Central memory CD8-positive, alpha-beta T cell (primary cell): ENCODE results near the gene ZFHX3.

ENCODE experiments used
- ATAC-seq: fragments of 150-1000 bp; cut with Tn5 transposase; replicated peaks from 2 replicates; pipeline ENCODE4 v1.10.0; 2022; ENCODE audit warnings: mild to moderate bottlenecking, moderate FRiP score, moderate number of reproducible peaks; ENCODE audit not compliant: poor library complexity, severe bottlenecking; ENCODE audit errors: extremely low read depth
- DNase-seq, 2 donors: peaks; one replicate each; pipeline ENCODE4 v3.0.0; 2021; ENCODE audit warnings: low spot score in 2 of 2
- H3K27ac Mint-ChIP-seq: one replicate; pipeline ENCODE4 v1.8.0; 2022; ENCODE audit warnings: low read depth, mild to moderate bottlenecking, moderate library complexity, mixed read lengths
- H3K27me3 Mint-ChIP-seq: one replicate; pipeline ENCODE4 v1.8.0; 2022; ENCODE audit warnings: mixed read lengths
- H3K36me3 Mint-ChIP-seq: one replicate; pipeline ENCODE4 v1.8.0; 2022; ENCODE audit warnings: mild to moderate bottlenecking, moderate library complexity, mixed read lengths; ENCODE audit not compliant: insufficient read depth
- H3K4me1 Mint-ChIP-seq: one replicate; pipeline ENCODE4 v1.8.0; 2022; ENCODE audit warnings: mixed read lengths
- H3K4me3 Mint-ChIP-seq: one replicate; pipeline ENCODE4 v1.8.0; 2022; ENCODE audit warnings: mild to moderate bottlenecking, moderate library complexity, mixed read lengths
- H3K9me3 Mint-ChIP-seq: one replicate; pipeline ENCODE4 v1.8.0; 2022; ENCODE audit warnings: mixed read lengths

The ZFHX3 gene, protein sequence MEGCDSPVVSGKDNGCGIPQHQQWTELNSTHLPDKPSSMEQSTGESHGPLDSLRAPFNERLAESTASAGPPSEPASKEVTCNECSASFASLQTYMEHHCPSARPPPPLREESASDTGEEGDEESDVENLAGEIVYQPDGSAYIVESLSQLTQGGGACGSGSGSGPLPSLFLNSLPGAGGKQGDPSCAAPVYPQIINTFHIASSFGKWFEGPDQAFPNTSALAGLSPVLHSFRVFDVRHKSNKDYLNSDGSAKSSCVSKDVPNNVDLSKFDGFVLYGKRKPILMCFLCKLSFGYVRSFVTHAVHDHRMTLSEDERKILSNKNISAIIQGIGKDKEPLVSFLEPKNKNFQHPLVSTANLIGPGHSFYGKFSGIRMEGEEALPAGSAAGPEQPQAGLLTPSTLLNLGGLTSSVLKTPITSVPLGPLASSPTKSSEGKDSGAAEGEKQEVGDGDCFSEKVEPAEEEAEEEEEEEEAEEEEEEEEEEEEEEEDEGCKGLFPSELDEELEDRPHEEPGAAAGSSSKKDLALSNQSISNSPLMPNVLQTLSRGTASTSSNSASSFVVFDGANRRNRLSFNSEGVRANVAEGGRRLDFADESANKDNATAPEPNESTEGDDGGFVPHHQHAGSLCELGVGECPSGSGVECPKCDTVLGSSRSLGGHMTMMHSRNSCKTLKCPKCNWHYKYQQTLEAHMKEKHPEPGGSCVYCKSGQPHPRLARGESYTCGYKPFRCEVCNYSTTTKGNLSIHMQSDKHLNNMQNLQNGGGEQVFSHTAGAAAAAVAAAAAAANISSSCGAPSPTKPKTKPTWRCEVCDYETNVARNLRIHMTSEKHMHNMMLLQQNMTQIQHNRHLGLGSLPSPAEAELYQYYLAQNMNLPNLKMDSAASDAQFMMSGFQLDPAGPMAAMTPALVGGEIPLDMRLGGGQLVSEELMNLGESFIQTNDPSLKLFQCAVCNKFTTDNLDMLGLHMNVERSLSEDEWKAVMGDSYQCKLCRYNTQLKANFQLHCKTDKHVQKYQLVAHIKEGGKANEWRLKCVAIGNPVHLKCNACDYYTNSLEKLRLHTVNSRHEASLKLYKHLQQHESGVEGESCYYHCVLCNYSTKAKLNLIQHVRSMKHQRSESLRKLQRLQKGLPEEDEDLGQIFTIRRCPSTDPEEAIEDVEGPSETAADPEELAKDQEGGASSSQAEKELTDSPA (N-terminal part only)

DNA sequence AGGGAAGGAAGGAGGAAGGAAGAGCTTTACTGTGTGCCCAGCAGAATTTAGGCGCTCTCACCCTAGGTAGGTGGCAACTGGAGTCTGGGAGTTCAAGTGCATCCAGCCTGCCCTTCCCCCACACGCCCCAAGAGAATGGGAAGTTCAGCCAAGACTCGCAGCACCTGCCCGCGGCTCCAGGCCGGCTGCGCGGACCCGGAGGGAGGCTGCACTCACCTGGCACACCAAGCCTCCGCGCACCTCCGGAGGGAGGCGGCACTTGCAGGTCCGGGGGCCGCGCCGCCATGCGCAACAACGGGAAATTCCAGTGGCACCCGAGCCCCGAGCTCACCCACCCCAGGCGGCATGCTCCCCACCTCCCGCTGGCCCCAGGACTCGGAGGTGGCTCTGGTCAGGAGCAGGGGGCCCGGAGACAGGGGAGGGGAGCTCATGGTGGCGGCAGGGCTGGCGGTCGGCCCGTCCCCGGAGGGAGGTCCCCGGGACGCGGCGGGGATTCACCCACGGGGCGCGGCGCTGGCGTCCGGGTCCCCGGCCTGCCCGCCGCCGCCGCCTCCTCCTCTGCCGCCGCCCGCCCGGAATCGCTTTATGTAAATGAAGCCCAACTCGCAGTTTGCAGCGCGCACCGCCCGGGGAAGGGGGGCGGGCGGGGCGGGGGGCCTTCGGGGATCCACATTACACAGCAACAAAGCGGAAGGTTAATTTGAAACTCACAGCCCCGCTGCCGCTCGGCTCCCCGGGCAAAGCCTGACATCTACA is at the start of gene ZFHX3:
TSS of gene ZFHX3 (minus strand) at position 593 of the 756 bp plus-strand sequence. CDS start 87,983 bp downstream, outside the sequence.
- peak; percentile 28 for ATAC-seq
- DNase-seq = no peak
- Mint-ChIP-seq H3K4me3 (no peak within 1 kb of the TSS), H3K27ac (no peak within 1 kb of the TSS), H3K4me1 (no peaks in the 10 kb centered on the region), H3K9me3 (no peaks in the 10 kb centered on the region), H3K36me3 (no peaks in the 10 kb centered on the region), H3K27me3 (peaks cover 35% of the 10 kb centered on the region)

- Mint-ChIP-seq H3K27ac (no peak overlapping the region), H3K27me3 (no peaks in the 10 kb centered on the region), H3K4me1 (no peaks in the 10 kb centered on the region), H3K4me3 (no peak overlapping the region), H3K9me3 (peaks cover under 1% of the 10 kb centered on the region), H3K36me3 (no peaks in the 10 kb centered on the region)
- DNase-seq (no peak), ATAC-seq (no peak)
These were observed 48.6 kb upstream of the ZFHX3 start for GRCh38 chr16:73096510-73096909.

- Mint-ChIP-seq H3K27me3 (no peaks in the 10 kb centered on the region), H3K27ac (no peak overlapping the region), H3K9me3 (no peaks in the 10 kb centered on the region), H3K36me3 (no peaks in the 10 kb centered on the region), H3K4me1 (no peaks in the 10 kb centered on the region), H3K4me3 (no peak overlapping the region)
- DNase-seq = no peak
- ATAC-seq = no peak
These were observed 48.0 kb upstream of the ZFHX3 start for GRCh38 chr16:73095885-73096421.

DNA sequence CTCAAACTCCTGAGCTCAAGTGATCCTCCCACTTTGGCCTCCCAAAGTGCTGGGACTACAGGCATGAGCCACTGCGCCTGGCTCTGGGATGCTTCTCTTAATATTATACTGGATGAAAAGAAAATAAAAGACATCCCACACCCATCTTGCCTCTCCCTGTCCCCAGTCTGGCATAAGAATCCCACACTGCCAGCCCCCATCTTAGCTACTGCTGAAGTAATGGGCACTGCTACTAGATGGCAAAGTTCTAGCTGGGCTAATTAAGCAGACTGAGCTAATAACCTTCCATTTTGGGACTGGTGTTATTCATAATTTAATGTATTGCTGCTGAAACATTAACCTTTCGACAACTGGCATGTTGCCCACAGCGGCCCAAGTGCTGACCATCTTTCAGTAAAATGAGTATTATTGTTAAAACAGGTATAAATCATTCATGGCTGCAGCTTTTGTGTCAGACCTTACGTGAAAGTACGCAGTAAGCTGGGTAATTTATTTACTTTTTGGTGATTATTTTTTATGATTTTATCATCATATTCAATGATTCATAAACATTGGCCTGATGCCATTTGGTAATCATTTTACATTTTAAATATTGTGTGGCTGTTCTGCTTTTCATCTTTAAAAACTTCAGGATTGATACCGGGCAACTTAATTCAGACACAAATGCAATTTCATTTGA is 47.4 kb upstream of the ZFHX3 start:
- H3K4me1 Mint-ChIP-seq = no peaks in the 10 kb centered on the region
- DNase-seq (no peak), ATAC-seq (no peak)
- H3K4me3 Mint-ChIP-seq = no peak overlapping the region
- no peaks in the 10 kb centered on the region for H3K36me3 Mint-ChIP-seq
- H3K27me3 Mint-ChIP-seq = no peaks in the 10 kb centered on the region
- H3K27ac Mint-ChIP-seq = no peak overlapping the region
- H3K9me3 Mint-ChIP-seq = no peaks in the 10 kb centered on the region

GRCh38 chr16:73094371-73094770 is 46.4 kb upstream of the ZFHX3 start:
- Mint-ChIP-seq H3K4me3 (no peak overlapping the region), H3K36me3 (no peaks in the 10 kb centered on the region), H3K27me3 (no peaks in the 10 kb centered on the region), H3K9me3 (no peaks in the 10 kb centered on the region), H3K27ac (no peak overlapping the region), H3K4me1 (no peaks in the 10 kb centered on the region)
- no peak for ATAC-seq
- DNase-seq = no peak

DNA sequence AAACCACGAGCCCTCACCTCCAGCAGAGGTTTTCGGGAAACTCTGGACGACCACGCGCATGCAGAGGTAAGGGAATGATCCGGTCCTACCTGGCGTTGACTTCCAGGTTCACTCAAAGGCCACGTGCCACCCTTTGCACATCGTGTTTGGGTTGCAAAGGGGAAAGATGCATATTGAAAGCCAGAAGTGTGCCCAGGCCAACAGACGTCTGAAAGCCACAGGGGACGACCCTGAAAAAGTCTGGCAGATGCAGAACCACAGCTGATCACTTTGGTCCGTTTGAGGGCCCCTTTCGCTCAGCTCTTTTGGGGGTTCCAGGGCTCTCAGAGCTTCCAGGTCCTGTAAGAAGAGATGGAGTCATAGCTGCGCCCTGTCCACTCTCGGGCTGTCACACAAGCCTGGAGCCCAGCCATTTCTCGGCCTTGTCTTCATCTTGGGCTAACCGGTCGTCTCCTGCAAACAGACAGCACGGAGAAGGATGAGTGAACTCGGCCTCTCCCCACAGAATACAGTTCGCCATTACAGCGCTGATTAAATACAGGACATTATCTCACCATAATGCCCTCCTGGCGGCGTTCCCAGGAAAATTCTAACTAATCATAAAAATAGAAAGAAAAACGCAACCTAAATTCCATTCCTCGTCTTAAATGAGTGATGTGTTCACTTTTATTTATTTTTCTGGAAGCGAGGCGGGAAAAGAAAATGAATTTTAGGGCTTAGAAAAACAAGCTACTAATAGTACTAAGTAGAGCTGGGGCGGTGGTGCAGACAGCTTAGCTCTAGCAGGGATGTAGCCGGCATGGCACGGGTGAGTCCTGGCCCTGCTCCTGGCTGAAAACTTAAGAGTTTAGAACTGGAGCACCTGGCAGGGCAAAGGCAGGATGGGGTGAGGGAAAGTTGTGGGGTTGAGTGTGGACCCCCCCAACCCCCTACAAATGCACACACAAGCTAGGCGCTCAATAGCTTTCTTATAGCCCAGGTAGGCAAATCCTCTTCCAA is 45.5 kb upstream of the ZFHX3 start:
- peaks cover 2% of the 10 kb centered on the region for H3K9me3 Mint-ChIP-seq
- no peak overlapping the region for H3K27ac Mint-ChIP-seq
- no peaks in the 10 kb centered on the region for H3K4me1 Mint-ChIP-seq
- H3K27me3 Mint-ChIP-seq = no peaks in the 10 kb centered on the region
- DNase-seq = no peak
- ATAC-seq = no peak
- H3K36me3 Mint-ChIP-seq = no peaks in the 10 kb centered on the region
- no peak overlapping the region for H3K4me3 Mint-ChIP-seq

GRCh38 chr16:73092236-73092781 is 44.4 kb upstream of the ZFHX3 start:
- no peak for ATAC-seq
- DNase-seq = no peak
- no peaks in the 10 kb centered on the region for H3K36me3 Mint-ChIP-seq
- no peak overlapping the region for H3K27ac Mint-ChIP-seq
- H3K9me3 Mint-ChIP-seq = peaks cover 6% of the 10 kb centered on the region
- no peak overlapping the region for H3K4me3 Mint-ChIP-seq
- H3K27me3 Mint-ChIP-seq = no peaks in the 10 kb centered on the region
- H3K4me1 Mint-ChIP-seq = no peaks in the 10 kb centered on the region

GRCh38 chr16:73091174-73091573 is 43.2 kb upstream of the ZFHX3 start:
- H3K9me3 Mint-ChIP-seq = peaks cover 6% of the 10 kb centered on the region
- no peak for ATAC-seq
- DNase-seq = no peak
- H3K4me1 Mint-ChIP-seq = no peaks in the 10 kb centered on the region
- H3K27ac Mint-ChIP-seq = no peak overlapping the region
- no peaks in the 10 kb centered on the region for H3K36me3 Mint-ChIP-seq
- H3K4me3 Mint-ChIP-seq = no peak overlapping the region
- no peaks in the 10 kb centered on the region for H3K27me3 Mint-ChIP-seq

- Mint-ChIP-seq H3K9me3 (peaks cover 6% of the 10 kb centered on the region), H3K4me3 (no peak overlapping the region), H3K4me1 (no peaks in the 10 kb centered on the region), H3K36me3 (no peaks in the 10 kb centered on the region), H3K27ac (no peak overlapping the region), H3K27me3 (no peaks in the 10 kb centered on the region)
- no peak for DNase-seq
- ATAC-seq = no peak
These were observed 41.5 kb upstream of the ZFHX3 start for GRCh38 chr16:73089420-73089819.

DNA sequence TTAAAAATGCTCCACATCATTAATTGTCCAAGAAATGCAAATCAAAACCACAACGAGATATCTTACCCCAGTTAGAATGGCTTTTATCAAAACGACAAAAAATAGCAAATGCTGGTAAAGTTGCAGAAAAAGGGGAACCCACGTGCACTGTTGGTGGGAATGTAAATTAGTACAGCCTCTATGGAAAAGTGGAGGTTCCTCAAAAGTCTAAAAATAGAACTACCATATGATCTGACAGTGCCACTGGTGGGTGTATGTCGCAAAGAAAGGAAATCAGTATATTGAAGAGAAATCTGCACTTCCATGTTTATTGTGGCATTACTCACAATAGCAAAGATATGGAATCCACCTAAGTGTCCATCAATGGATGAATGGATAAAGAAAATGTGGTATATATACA is 38.2 kb upstream of the ZFHX3 start:
- Mint-ChIP-seq H3K27ac (no peak overlapping the region), H3K4me3 (no peak overlapping the region), H3K27me3 (no peaks in the 10 kb centered on the region), H3K9me3 (peaks cover 9% of the 10 kb centered on the region), H3K4me1 (no peaks in the 10 kb centered on the region), H3K36me3 (no peaks in the 10 kb centered on the region)
- DNase-seq (no peak), ATAC-seq (no peak)
